ENCODE data around the gene PKD2L1.
A peak's percentile ranks its signal among the peaks of the same experiment; 100 is the strongest.
"Not testable (repeated sequence)": the region's sequence is repeated elsewhere in the genome, so short reads cannot be mapped to it uniquely, and the experiment has no call there.

The PKD2L1 gene

GRCh38 chr10:100315615-100316014 lies 14.4 kb downstream of the PKD2L1 start:
- POLR2A ChIA-PET, result no interaction called here
- TF ChIP-seq NFRKB (IDR thresholded peaks at IDR 0.05) (no peak), SP1 (IDR thresholded peaks at IDR 0.05) (no peak), FOXA1 (IDR thresholded peaks at IDR 0.05) (no peak), BHLHE40 (IDR thresholded peaks at IDR 0.05; ENCODE audit: borderline replicate concordance) (no peak), CTBP1 (IDR thresholded peaks at IDR 0.05; ENCODE audit: borderline replicate concordance) (no peak), ARNT (IDR thresholded peaks at IDR 0.05) (no peak), PKNOX1 (IDR thresholded peaks at IDR 0.05) (no peak), L3MBTL2 (conservative IDR thresholded peaks at IDR 0.05) (no peak), LEF1 (IDR thresholded peaks at IDR 0.05; ENCODE audit: borderline replicate concordance) (no peak), HDGF (IDR thresholded peaks at IDR 0.05; ENCODE audit: borderline replicate concordance) (no peak), ELF4 (IDR thresholded peaks at IDR 0.05) (no peak), FOXM1 (IDR thresholded peaks at IDR 0.05; ENCODE audit: borderline replicate concordance) (no peak), ZNF384 (IDR thresholded peaks at IDR 0.05) (no peak), TARDBP (IDR thresholded peaks at IDR 0.05) (no peak), FOXK2 (IDR thresholded peaks at IDR 0.05) (no peak), SUZ12 (IDR thresholded peaks at IDR 0.05) (no peak)
- CTCF ChIA-PET, result interaction anchor here (0.6 to 0.9 kb wide), 2 partner anchors 12 to 13 kb away, joined by 3 read pairs; no protein-coding TSS in a partner anchor
- DNase-seq (ENCODE audit: extremely low spot score), result no peak

GRCh38 chr10:100311298-100311697 lies 18.7 kb downstream of the PKD2L1 start:
- DNase-seq (ENCODE audit: extremely low spot score), result no peak
- ChIA-PET POLR2A (interaction anchor here (0.7 to 1.1 kb wide), 2 partner anchors 24 to 38 kb away, joined by 3 read pairs; no protein-coding TSS in a partner anchor), CTCF (interaction anchor here (0.9 kb wide), 1 partner anchor 9 kb away, joined by 3 read pairs; no protein-coding TSS in a partner anchor)
- no peak for TF ChIP-seq HDGF (IDR thresholded peaks at IDR 0.05; ENCODE audit: borderline replicate concordance)
- TF ChIP-seq ELF4 (IDR thresholded peaks at IDR 0.05), result no peak
- TF ChIP-seq SP1 (IDR thresholded peaks at IDR 0.05), result no peak
- TF ChIP-seq NFRKB (IDR thresholded peaks at IDR 0.05), result no peak

- ChIA-PET CTCF (no interaction called here), POLR2A (no interaction called here)
- no peak for DNase-seq (ENCODE audit: extremely low spot score)
- no peak for TF ChIP-seq CTBP1 (IDR thresholded peaks at IDR 0.05; ENCODE audit: borderline replicate concordance)
- no peak for TF ChIP-seq FOXM1 (IDR thresholded peaks at IDR 0.05; ENCODE audit: borderline replicate concordance)
- no peak for TF ChIP-seq ZNF384 (IDR thresholded peaks at IDR 0.05)
Observed at GRCh38 chr10:100307684-100308083, 22.3 kb downstream of the PKD2L1 start.

GRCh38 chr10:100306861-100307260 lies 23.2 kb downstream of the PKD2L1 start:
- no peak for DNase-seq (ENCODE audit: extremely low spot score)
- POLR2A ChIA-PET, result no interaction called here
- CTCF ChIA-PET, result no interaction called here
- no peak for TF ChIP-seq FOXA1 (IDR thresholded peaks at IDR 0.05)
- no peak for TF ChIP-seq NFRKB (IDR thresholded peaks at IDR 0.05)
- no peak for TF ChIP-seq CTBP1 (IDR thresholded peaks at IDR 0.05; ENCODE audit: borderline replicate concordance)
- TF ChIP-seq LEF1 (IDR thresholded peaks at IDR 0.05; ENCODE audit: borderline replicate concordance), result no peak
- TF ChIP-seq FOXK2 (IDR thresholded peaks at IDR 0.05), result no peak
- TF ChIP-seq SP1 (IDR thresholded peaks at IDR 0.05), result no peak
- no peak for TF ChIP-seq L3MBTL2 (conservative IDR thresholded peaks at IDR 0.05)
- no peak for TF ChIP-seq ZNF384 (IDR thresholded peaks at IDR 0.05)
- no peak for TF ChIP-seq ELF4 (IDR thresholded peaks at IDR 0.05)
- TF ChIP-seq HDGF (IDR thresholded peaks at IDR 0.05; ENCODE audit: borderline replicate concordance), result no peak
- no peak for TF ChIP-seq ARNT (IDR thresholded peaks at IDR 0.05)
- no peak for TF ChIP-seq PKNOX1 (IDR thresholded peaks at IDR 0.05)
- no peak for TF ChIP-seq SUZ12 (IDR thresholded peaks at IDR 0.05)
- TF ChIP-seq BHLHE40 (IDR thresholded peaks at IDR 0.05; ENCODE audit: borderline replicate concordance), result no peak
- TF ChIP-seq TARDBP (IDR thresholded peaks at IDR 0.05), result no peak
- no peak for TF ChIP-seq FOXM1 (IDR thresholded peaks at IDR 0.05; ENCODE audit: borderline replicate concordance)

- ChIA-PET CTCF (interaction anchor here (1.1 kb wide), 1 partner anchor 13 kb away, joined by 3 read pairs; no protein-coding TSS in a partner anchor), POLR2A (interaction anchor here (0.6 kb wide), 1 partner anchor 117 kb away, joined by 3 read pairs; no protein-coding TSS in a partner anchor)
- TF ChIP-seq NFRKB (IDR thresholded peaks at IDR 0.05) (no peak), LEF1 (IDR thresholded peaks at IDR 0.05; ENCODE audit: borderline replicate concordance) (no peak), TARDBP (IDR thresholded peaks at IDR 0.05) (no peak), PKNOX1 (IDR thresholded peaks at IDR 0.05) (no peak), ARNT (IDR thresholded peaks at IDR 0.05) (no peak), FOXM1 (IDR thresholded peaks at IDR 0.05; ENCODE audit: borderline replicate concordance) (no peak)
- no peak for DNase-seq (ENCODE audit: extremely low spot score)
Observed at GRCh38 chr10:100304414-100304813, 25.6 kb downstream of the PKD2L1 start.

GRCh38 chr10:100303724-100304319 lies 26.2 kb downstream of the PKD2L1 start:
- no peak for TF ChIP-seq ELF4 (IDR thresholded peaks at IDR 0.05)
- no peak for TF ChIP-seq SP1 (IDR thresholded peaks at IDR 0.05)
- no peak for TF ChIP-seq PKNOX1 (IDR thresholded peaks at IDR 0.05)
- no peak for TF ChIP-seq FOXA1 (IDR thresholded peaks at IDR 0.05)
- no peak for TF ChIP-seq FOXM1 (IDR thresholded peaks at IDR 0.05; ENCODE audit: borderline replicate concordance)
- no peak for TF ChIP-seq FOXK2 (IDR thresholded peaks at IDR 0.05)
- no peak for TF ChIP-seq ARNT (IDR thresholded peaks at IDR 0.05)
- TF ChIP-seq SUZ12 (IDR thresholded peaks at IDR 0.05), result no peak
- no peak for TF ChIP-seq TARDBP (IDR thresholded peaks at IDR 0.05)
- CTCF ChIA-PET, result interaction anchor here (0.6 to 0.9 kb wide), 7 partner anchors 11 to 230 kb away, joined by 3 to 4 read pairs (median 3); no protein-coding TSS in a partner anchor
- POLR2A ChIA-PET, result no interaction called here
- peak; percentile 71 for DNase-seq (ENCODE audit: extremely low spot score)

GRCh38 chr10:100301123-100301522 lies 28.9 kb downstream of the PKD2L1 start:
- CTCF ChIA-PET; POLR2A ChIA-PET; DNase-seq (ENCODE audit: extremely low spot score): not testable (repeated sequence)
